SK-N-SH (cell line): Measurements from ENCODE around the gene CSF2RB. TPM values are rescaled to one million over a fixed set of nuclear protein-coding genes. Genes with fewer than 3 reads are reported as not detected.

Source experiments
- CTCF ChIA-PET: fragments of 300-600, 350-600 bp; formaldehyde crosslinking; extraction: SDS; loops from one replicate; lab custom pipeline; 2021; lab: Yijun Ruan, JAX
- POLR2A ChIA-PET: fragments of 350-600 bp; sonication (Branson Sonifier 250); formaldehyde crosslinking; extraction: SDS; loops from one replicate; lab custom pipeline; 2020; ENCODE audit warnings: antibody characterized with exemption, inconsistent platforms; lab: Yijun Ruan, JAX
- DNase-seq: peaks from one replicate; pipeline ENCODE4 v3.0.0; 2012
- H2AFZ ChIP-seq: fragments of 200-600 bp; sonication (generic); 2 replicates; pipeline ENCODE4 v1.8.1; 2016; ENCODE audit warnings: antibody characterized with exemption, mild to moderate bottlenecking, low read depth
- H3F3A ChIP-seq: fragments of 200-600 bp; sonication (generic); replicated peaks from 2 replicates; pipeline ENCODE3; 2016; ENCODE audit warnings: antibody characterized with exemption, mild to moderate bottlenecking; ENCODE audit not compliant: insufficient read depth
- H3K27ac ChIP-seq, 2 experiments: fragments of 200-500 bp in 1 of 2; fragments of 200-600 bp in 1 of 2; sonication (Bioruptor generic) in 1 of 2; sonication (generic), shearing (Covaris generic) in 1 of 2; 2 replicates each; pipeline versions ENCODE4 v1.5.1 to v1.6.1; 2014 to 2016; ENCODE audit warnings: low read depth in 2 of 2, inconsistent platforms in 1 of 2, low read length in 1 of 2, mild to moderate bottlenecking in 1 of 2, mixed read lengths in 1 of 2
- H3K27me3 ChIP-seq: fragments of 200-600 bp; sonication (generic), shearing (Covaris generic); 2 replicates; pipeline ENCODE4 v1.6.1; 2016; ENCODE audit warnings: mixed run types; ENCODE audit not compliant: insufficient read depth
- H3K36me3 ChIP-seq, 2 experiments: fragments of 200-500 bp in 1 of 2; fragments of 200-600 bp in 1 of 2; sonication (Bioruptor generic) in 1 of 2; sonication (generic) in 1 of 2; replicated peaks in 1 of 2; 2 replicates each; pipeline versions ENCODE3 to v1.5.1; 2014 to 2016; ENCODE audit warnings: low read length in 1 of 2, mild to moderate bottlenecking in 1 of 2; ENCODE audit not compliant: insufficient read depth in 2 of 2, control insufficient read depth in 1 of 2
- H3K4me1 ChIP-seq, 2 experiments: fragments of 200-500 bp in 1 of 2; fragments of 200-600 bp in 1 of 2; sonication (Bioruptor generic) in 1 of 2; sonication (generic), shearing (Covaris generic) in 1 of 2; 2 replicates each; pipeline versions ENCODE4 v1.5.1 to v1.6.1; 2014 to 2016; ENCODE audit warnings: low read depth in 1 of 2, low read length in 1 of 2, mixed run types in 1 of 2; ENCODE audit not compliant: insufficient read depth in 2 of 2, control insufficient read depth in 1 of 2
- H3K4me2 ChIP-seq: fragments of 200-600 bp; sonication (generic), shearing (Covaris generic); 2 replicates; pipeline ENCODE4 v1.6.1; 2017; ENCODE audit warnings: mixed run types
- H3K4me3 ChIP-seq, 2 experiments: fragments of 200-500 bp in 1 of 2; fragments of 200-600 bp in 1 of 2; sonication (Bioruptor generic) in 1 of 2; sonication (generic), shearing (Covaris generic) in 1 of 2; 2 replicates each; pipeline versions ENCODE4 v1.5.1 to v1.8.1; 2014 to 2016; ENCODE audit warnings: low read depth in 2 of 2, inconsistent platforms in 1 of 2, low read length in 1 of 2, mild to moderate bottlenecking in 1 of 2, mixed read lengths in 1 of 2, moderate library complexity in 1 of 2
- H3K79me2 ChIP-seq: fragments of 200-600 bp; sonication (generic); 2 replicates; pipeline ENCODE4 v1.8.1; 2017; ENCODE audit warnings: mild to moderate bottlenecking; ENCODE audit not compliant: insufficient read depth
- H3K9ac ChIP-seq: fragments of 200-600 bp; sonication (generic); 2 replicates; pipeline ENCODE4 v1.6.1; 2017; ENCODE audit warnings: mixed run types
- H3K9me2 ChIP-seq: fragments of 200-600 bp; sonication (generic); 2 replicates; pipeline ENCODE4 v1.6.1; 2017; ENCODE audit warnings: mixed run types
- H3K9me3 ChIP-seq: fragments of 200-600 bp; sonication (generic); 2 replicates; pipeline ENCODE4 v1.6.1; 2017; ENCODE audit warnings: mixed run types, mild to moderate bottlenecking, moderate library complexity
- H4K20me1 ChIP-seq: fragments of 200-600 bp; sonication (generic); 2 replicates; pipeline ENCODE4 v1.6.1; 2017; ENCODE audit warnings: mild to moderate bottlenecking, mixed run types; ENCODE audit not compliant: insufficient read depth
- ELF1 ChIP-seq: IDR thresholded peaks from 2 replicates; pipeline ENCODE4 v1.4.0; 2012
- EZH2phosphoT487 ChIP-seq: fragments of 200-600 bp; sonication (generic); IDR thresholded peaks from 2 replicates; pipeline ENCODE4 v1.6.1; 2017; ENCODE audit warnings: low read depth, mixed run types, mild to moderate bottlenecking, antibody characterized with exemption, moderate library complexity, borderline replicate concordance
- FOXM1 ChIP-seq: IDR thresholded peaks from 2 replicates; pipeline ENCODE4 v1.4.0; 2012; ENCODE audit warnings: low read depth, mild to moderate bottlenecking
- GABPA ChIP-seq: IDR thresholded peaks from 2 replicates; pipeline ENCODE4 v1.4.0; 2012; ENCODE audit warnings: low read depth, mild to moderate bottlenecking
- MEF2A ChIP-seq: IDR thresholded peaks from 2 replicates; pipeline ENCODE4 v1.4.0; 2012; ENCODE audit warnings: low read depth, borderline replicate concordance
- MXI1 ChIP-seq: IDR thresholded peaks from 2 replicates; pipeline ENCODE4 v1.6.1; 2012; ENCODE audit warnings: mild to moderate bottlenecking, low read depth, low read length, improper control_type of control experiment
- NFIC ChIP-seq: IDR thresholded peaks from 2 replicates; pipeline ENCODE4 v1.4.0; 2012; ENCODE audit warnings: borderline replicate concordance
- NRF1 ChIP-seq: IDR thresholded peaks from 2 replicates; pipeline ENCODE4 v1.6.1; 2012; ENCODE audit warnings: low read depth, mild to moderate bottlenecking, low read length
- RCOR1 ChIP-seq: fragments of 150-350 bp; IDR thresholded peaks from 2 replicates; pipeline ENCODE4 v1.6.1; 2017; ENCODE audit warnings: antibody characterized with exemption, low read length
- RFX5 ChIP-seq: IDR thresholded peaks from 2 replicates; pipeline ENCODE4 v1.6.1; 2012; ENCODE audit warnings: mild to moderate bottlenecking, improper control_type of control experiment, low read length
- SIN3A ChIP-seq: IDR thresholded peaks from 2 replicates; pipeline ENCODE4 v1.6.1; 2012; ENCODE audit warnings: low read depth, mild to moderate bottlenecking, low read length, moderate library complexity, borderline replicate concordance
- TAF1 ChIP-seq: IDR thresholded peaks from 2 replicates; pipeline ENCODE4 v1.6.1; 2012; ENCODE audit warnings: low read depth, mild to moderate bottlenecking, low read length, moderate library complexity, borderline replicate concordance
- YY1 ChIP-seq: IDR thresholded peaks from 2 replicates; pipeline ENCODE4 v1.4.0; 2012; ENCODE audit warnings: low read depth, mild to moderate bottlenecking
- WGBS: methylation state at CpG from one replicate; pipeline ENCODE4 v1.1.6; 2017; ENCODE audit warnings: low lambda C conversion rate; 5-methylcytosine and 5-hydroxymethylcytosine counted together
- polyA plus RNA-seq, 3 experiments: library from polyadenylated mRNA; depleted of rRNA; stranded (reverse); fragments of >200 nt; gene quantifications; 2 replicates each; pipeline ENCODE4 v1.2.3, GENCODE V29; 2012
- TF ChIP-seq, protein P1 (sequence below): IDR thresholded peaks from 2 replicates; pipeline ENCODE4 v1.4.0; 2012; ENCODE audit warnings: low read depth, borderline replicate concordance
- TF ChIP-seq, protein P2 (sequence below): fragments of 200-600 bp; sonication (generic); IDR thresholded peaks from 2 replicates; pipeline ENCODE4 v1.6.1; 2017; ENCODE audit warnings: antibody characterized with exemption, mild to moderate bottlenecking, moderate library complexity
- TF ChIP-seq, protein P3 (sequence below): fragments of 150-350 bp; IDR thresholded peaks from 2 replicates; pipeline ENCODE4 v1.6.1; 2017; ENCODE audit warnings: antibody characterized with exemption, low read length, low read depth, borderline replicate concordance
- TF ChIP-seq, protein P4 (sequence below): IDR thresholded peaks from 2 replicates; pipeline ENCODE4 v1.4.0; 2012; ENCODE audit warnings: low read depth

The CSF2RB gene
- polyA plus RNA-seq, 1 of the 3 experiments (the other 2 are of a cell fraction): not detected

DNA sequence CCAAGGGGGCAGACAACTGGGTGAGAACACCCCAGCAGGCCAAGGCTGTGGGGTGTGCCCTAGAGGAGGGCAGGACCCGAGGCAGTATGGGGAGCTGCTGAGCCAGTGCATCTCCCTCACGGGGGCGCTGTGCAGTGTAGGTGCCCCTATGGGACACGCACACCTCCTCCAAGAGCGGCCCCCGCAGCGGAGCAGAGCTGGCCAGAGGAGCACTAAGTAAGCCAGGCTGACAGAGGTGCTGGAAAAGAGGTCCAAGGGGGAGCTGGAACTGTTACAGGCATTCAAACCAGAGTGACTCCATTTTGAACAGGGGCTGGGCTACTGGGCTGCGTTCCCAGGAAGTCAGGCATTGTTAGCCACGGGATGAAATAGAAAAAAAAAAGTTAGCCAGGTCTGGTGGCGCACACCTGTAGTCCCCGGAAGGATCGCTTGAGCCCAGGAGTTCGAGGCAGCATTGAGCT lies 64.0 kb downstream of the CSF2RB start:
- Histone ChIP-seq H3K9me2 (no peaks in the 10 kb centered on the region), H3K4me2 (peak overlapping the region; percentile 81), H3K36me3 (no peaks in the 10 kb centered on the region), H3K4me3 (peak overlapping the region; percentile 45 to 61), H3K27ac (no peak overlapping the region), H2AFZ (peak overlapping the region; percentile 98), H3K79me2 (no peaks in the 10 kb centered on the region), H4K20me1 (no peaks in the 10 kb centered on the region), H3F3A (no peaks in the 10 kb centered on the region)
- WGBS: 35% methylated on average over 12 of the region's 13 CpGs
- ChIA-PET POLR2A (no interaction called here), CTCF (interaction anchor here (0.6 to 6.1 kb wide), 50 partner anchors 9 to 466 kb away, joined by 3 to 57 read pairs (median 4); partner anchors contain the start of genes EIF3D, IFT27, PVALB and TST)
- peak; percentile 56 for DNase-seq
- TF ChIP-seq, protein P1, sequence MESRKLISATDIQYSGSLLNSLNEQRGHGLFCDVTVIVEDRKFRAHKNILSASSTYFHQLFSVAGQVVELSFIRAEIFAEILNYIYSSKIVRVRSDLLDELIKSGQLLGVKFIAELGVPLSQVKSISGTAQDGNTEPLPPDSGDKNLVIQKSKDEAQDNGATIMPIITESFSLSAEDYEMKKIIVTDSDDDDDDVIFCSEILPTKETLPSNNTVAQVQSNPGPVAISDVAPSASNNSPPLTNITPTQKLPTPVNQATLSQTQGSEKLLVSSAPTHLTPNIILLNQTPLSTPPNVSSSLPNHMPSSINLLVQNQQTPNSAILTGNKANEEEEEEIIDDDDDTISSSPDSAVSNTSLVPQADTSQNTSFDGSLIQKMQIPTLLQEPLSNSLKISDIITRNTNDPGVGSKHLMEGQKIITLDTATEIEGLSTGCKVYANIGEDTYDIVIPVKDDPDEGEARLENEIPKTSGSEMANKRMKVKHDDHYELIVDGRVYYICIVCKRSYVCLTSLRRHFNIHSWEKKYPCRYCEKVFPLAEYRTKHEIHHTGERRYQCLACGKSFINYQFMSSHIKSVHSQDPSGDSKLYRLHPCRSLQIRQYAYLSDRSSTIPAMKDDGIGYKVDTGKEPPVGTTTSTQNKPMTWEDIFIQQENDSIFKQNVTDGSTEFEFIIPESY: no peak
- TF ChIP-seq, protein P2, sequence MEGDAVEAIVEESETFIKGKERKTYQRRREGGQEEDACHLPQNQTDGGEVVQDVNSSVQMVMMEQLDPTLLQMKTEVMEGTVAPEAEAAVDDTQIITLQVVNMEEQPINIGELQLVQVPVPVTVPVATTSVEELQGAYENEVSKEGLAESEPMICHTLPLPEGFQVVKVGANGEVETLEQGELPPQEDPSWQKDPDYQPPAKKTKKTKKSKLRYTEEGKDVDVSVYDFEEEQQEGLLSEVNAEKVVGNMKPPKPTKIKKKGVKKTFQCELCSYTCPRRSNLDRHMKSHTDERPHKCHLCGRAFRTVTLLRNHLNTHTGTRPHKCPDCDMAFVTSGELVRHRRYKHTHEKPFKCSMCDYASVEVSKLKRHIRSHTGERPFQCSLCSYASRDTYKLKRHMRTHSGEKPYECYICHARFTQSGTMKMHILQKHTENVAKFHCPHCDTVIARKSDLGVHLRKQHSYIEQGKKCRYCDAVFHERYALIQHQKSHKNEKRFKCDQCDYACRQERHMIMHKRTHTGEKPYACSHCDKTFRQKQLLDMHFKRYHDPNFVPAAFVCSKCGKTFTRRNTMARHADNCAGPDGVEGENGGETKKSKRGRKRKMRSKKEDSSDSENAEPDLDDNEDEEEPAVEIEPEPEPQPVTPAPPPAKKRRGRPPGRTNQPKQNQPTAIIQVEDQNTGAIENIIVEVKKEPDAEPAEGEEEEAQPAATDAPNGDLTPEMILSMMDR: peak; percentile 52
- TF ChIP-seq, all 33 proteins: peak for 1
- H3K9ac ChIP-seq: peak overlapping the region; percentile 23; the same call in 1 of the 2 replicates
- no peaks in the 10 kb centered on the region for H3K9me3 ChIP-seq
- no peaks in the 10 kb centered on the region; a peak in 1 of 4 replicates for H3K4me1 ChIP-seq
- peaks cover 6% of the 10 kb centered on the region; the same call in 1 of the 2 replicates for H3K27me3 ChIP-seq

DNA sequence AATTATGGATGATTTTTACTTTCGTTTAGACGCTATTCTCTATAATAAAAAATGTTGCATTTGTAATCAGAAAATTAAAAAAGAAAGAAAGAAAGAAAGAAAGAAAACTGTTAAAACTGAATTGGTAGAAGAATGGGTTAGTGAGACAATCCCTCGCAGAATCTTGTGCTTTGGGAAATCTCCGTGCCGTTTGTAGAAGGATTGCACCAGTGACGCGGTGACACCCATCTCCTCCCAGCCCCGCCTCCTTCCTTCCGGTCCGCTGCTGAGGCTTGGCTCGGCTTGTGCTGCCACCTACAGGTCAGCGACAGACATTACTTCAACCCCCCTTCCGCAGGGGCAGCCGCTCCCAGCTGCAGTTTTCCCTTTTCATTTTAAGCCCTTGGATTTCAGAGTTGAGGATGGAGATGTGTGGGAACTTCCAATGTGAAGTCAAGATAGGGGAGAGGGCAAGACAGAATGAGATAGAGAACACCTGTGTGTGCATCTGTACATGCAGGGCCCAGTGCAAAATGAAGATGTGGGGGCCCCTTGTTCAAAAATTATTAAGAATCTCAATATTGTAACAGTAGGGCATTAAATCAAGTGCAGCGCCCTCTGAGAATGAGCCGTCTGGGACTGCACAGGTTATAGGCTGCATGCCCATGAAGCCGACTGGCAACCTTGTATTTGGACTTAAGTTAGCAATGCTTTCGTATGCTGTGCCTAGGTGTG lies 64.7 kb downstream of the CSF2RB start:
- no peak overlapping the region for H3K27ac ChIP-seq
- no peaks in the 10 kb centered on the region for H4K20me1 ChIP-seq
- no peaks in the 10 kb centered on the region; the same call in 1 of the 2 replicates for H3K27me3 ChIP-seq
- ChIA-PET POLR2A (no interaction called here), CTCF (interaction anchor here (0.6 to 6.1 kb wide), 63 partner anchors 9 to 461 kb away, joined by 3 to 57 read pairs (median 4); partner anchors contain the start of genes EIF3D, PVALB and TST)
- no peaks in the 10 kb centered on the region for H3K79me2 ChIP-seq
- no peaks in the 10 kb centered on the region for H3K36me3 ChIP-seq
- peak overlapping the region; percentile 23; the same call in 1 of the 2 replicates for H3K9ac ChIP-seq
- no peaks in the 10 kb centered on the region for H3K9me2 ChIP-seq
- DNase-seq: peak; percentile 96
- no peaks in the 10 kb centered on the region for H3F3A ChIP-seq
- peak overlapping the region; percentile 81 for H3K4me2 ChIP-seq
- H3K4me3 ChIP-seq: peak overlapping the region; percentile 45 to 61
- no peaks in the 10 kb centered on the region; a peak in 1 of 4 replicates for H3K4me1 ChIP-seq
- H2AFZ ChIP-seq: peak overlapping the region; percentile 98
- 10% methylated on average over 17 of the region's 18 CpGs for WGBS
- no peaks in the 10 kb centered on the region for H3K9me3 ChIP-seq
- TF ChIP-seq, protein P3, sequence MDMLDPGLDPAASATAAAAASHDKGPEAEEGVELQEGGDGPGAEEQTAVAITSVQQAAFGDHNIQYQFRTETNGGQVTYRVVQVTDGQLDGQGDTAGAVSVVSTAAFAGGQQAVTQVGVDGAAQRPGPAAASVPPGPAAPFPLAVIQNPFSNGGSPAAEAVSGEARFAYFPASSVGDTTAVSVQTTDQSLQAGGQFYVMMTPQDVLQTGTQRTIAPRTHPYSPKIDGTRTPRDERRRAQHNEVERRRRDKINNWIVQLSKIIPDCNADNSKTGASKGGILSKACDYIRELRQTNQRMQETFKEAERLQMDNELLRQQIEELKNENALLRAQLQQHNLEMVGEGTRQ: no peak
- no peak for TF ChIP-seq YY1
- TF ChIP-seq, protein P4, sequence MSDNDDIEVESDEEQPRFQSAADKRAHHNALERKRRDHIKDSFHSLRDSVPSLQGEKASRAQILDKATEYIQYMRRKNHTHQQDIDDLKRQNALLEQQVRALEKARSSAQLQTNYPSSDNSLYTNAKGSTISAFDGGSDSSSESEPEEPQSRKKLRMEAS: 0 out of 2 replicates have a peak, but pooled peaks have one; percentile 20
- no peak for TF ChIP-seq NFIC
- TF ChIP-seq, protein P2: peak; percentile 91
- TF ChIP-seq EZH2phosphoT487: no peak
- TF ChIP-seq RCOR1: peak; percentile 64
- TF ChIP-seq RFX5: no peak
- no peak for TF ChIP-seq MEF2A
- TF ChIP-seq NRF1: no peak
- TF ChIP-seq ELF1: peak; percentile 51
- no peak for TF ChIP-seq TAF1
- no peak for TF ChIP-seq FOXM1
- peak; percentile 55; the same call in 1 of the 2 replicates for TF ChIP-seq MXI1
- peak; percentile 60 for TF ChIP-seq GABPA
- no peak for TF ChIP-seq SIN3A
